GM18508 (cell line): Measurements from ENCODE around the gene AMY1B.
"Not testable (repeated sequence)": the region's sequence is repeated elsewhere in the genome, so short reads cannot be mapped to it uniquely, and the experiment has no call there.

ENCODE experiments used
- ATAC-seq: cut with Tn5 transposase; IDR thresholded peaks from one replicate; pipeline ENCODE4 v1.9.1; 2021; ENCODE audit warnings: moderate number of reproducible peaks; ENCODE audit not compliant: insufficient read depth, unreplicated experiment

Gene AMY1B

GRCh38 chr1:103696110-103696509 lies at the start of gene AMY1B:
TSS of gene AMY1B (minus strand) at chr1:103696210. CDS start at chr1:103695639, 571 bp downstream.
- ATAC-seq: not testable (repeated sequence)

- not testable (repeated sequence) for ATAC-seq
Measured at GRCh38 chr1:103745040-103745439, 49.0 kb upstream of the AMY1B start.

GRCh38 chr1:103744449-103744848 lies 48.4 kb upstream of the AMY1B start:
- ATAC-seq: not testable (repeated sequence)

GRCh38 chr1:103738031-103738430 lies 42.0 kb upstream of the AMY1B start:
- ATAC-seq: not testable (repeated sequence)

- not testable (repeated sequence) for ATAC-seq
Measured at GRCh38 chr1:103735334-103735733, 39.3 kb upstream of the AMY1B start.

GRCh38 chr1:103721473-103721872 lies 25.5 kb upstream of the AMY1B start:
- not testable (repeated sequence) for ATAC-seq

GRCh38 chr1:103717404-103717803 lies 21.4 kb upstream of the AMY1B start:
- ATAC-seq: not testable (repeated sequence)

- ATAC-seq: not testable (repeated sequence)
Measured at GRCh38 chr1:103710381-103710780, 14.4 kb upstream of the AMY1B start.

- not testable (repeated sequence) for ATAC-seq
Measured at GRCh38 chr1:103707670-103708069, 11.7 kb upstream of the AMY1B start.

GRCh38 chr1:103701256-103701655 lies 5.2 kb upstream of the AMY1B start:
- ATAC-seq: not testable (repeated sequence)

- ATAC-seq: not testable (repeated sequence)
Measured at GRCh38 chr1:103700669-103701068, 4.7 kb upstream of the AMY1B start.

GRCh38 chr1:103697430-103697829 lies 1.4 kb upstream of the AMY1B start:
- not testable (repeated sequence) for ATAC-seq

GRCh38 chr1:103676335-103676734 lies 19.7 kb downstream of the AMY1B start:
- ATAC-seq: not testable (repeated sequence)

- ATAC-seq: not testable (repeated sequence)
Measured at GRCh38 chr1:103655460-103655859, 40.5 kb downstream of the AMY1B start, which contains the start of gene AMY1A. TSS of gene AMY1A (plus strand) at chr1:103655760. CDS start at chr1:103656331, 571 bp downstream.

- not testable (repeated sequence) for ATAC-seq
Measured at GRCh38 chr1:103654133-103654532, 41.9 kb downstream of the AMY1B start.

GRCh38 chr1:103650889-103651288 lies 45.1 kb downstream of the AMY1B start:
- not testable (repeated sequence) for ATAC-seq

- ATAC-seq: not testable (repeated sequence)
Measured at GRCh38 chr1:103650305-103650704, 45.7 kb downstream of the AMY1B start.

GRCh38 chr1:103643908-103644307 lies 52.1 kb downstream of the AMY1B start:
- ATAC-seq: not testable (repeated sequence)

- not testable (repeated sequence) for ATAC-seq
Measured at GRCh38 chr1:103641194-103641593, 54.8 kb downstream of the AMY1B start.
